UCSD-AML1 (cell line): ENCODE measurements around the gene HAUS6.
"Not testable (repeated sequence)": the region's sequence is repeated elsewhere in the genome, so short reads cannot be mapped to it uniquely, and the experiment has no call there.

Source experiments
- DNase-seq: peaks from one replicate; lab custom pipeline; 2025; ENCODE audit not compliant: unreplicated experiment; lab: John Stamatoyannopoulos, UW

Gene HAUS6

DNA sequence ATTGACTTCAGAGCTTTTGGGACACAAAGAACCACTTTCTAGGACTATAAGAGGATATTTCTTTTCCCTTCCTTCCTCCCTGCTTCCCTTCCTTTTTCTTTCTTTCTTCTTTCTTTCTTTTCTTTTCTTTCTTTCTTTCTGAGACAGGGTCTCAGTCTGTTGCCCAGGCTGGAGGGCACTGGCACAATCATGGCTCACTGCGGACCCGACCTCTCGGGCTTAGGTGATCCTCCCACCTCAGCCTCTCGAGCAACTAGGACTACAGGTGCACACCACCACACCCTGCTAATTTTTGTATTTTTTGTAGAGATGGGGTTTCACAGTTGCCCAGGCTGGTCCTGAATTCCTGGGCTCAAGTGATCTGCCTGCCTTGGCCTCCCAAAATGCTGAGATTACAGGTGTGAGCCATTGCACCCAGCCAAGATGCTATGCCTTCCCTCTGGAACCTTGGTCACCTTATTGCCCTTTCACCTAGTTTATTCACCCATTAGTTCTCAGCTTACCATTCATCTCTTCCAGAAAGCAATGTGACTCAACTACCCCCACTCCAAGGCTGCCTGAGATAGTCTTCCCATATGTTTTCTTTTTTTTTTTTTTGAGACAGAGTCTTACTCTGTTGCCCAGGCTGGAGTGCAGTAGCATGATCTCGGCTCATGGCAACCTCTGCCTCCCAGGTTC, 14.5 kb upstream of the HAUS6 start:
- no peak for DNase-seq

DNA sequence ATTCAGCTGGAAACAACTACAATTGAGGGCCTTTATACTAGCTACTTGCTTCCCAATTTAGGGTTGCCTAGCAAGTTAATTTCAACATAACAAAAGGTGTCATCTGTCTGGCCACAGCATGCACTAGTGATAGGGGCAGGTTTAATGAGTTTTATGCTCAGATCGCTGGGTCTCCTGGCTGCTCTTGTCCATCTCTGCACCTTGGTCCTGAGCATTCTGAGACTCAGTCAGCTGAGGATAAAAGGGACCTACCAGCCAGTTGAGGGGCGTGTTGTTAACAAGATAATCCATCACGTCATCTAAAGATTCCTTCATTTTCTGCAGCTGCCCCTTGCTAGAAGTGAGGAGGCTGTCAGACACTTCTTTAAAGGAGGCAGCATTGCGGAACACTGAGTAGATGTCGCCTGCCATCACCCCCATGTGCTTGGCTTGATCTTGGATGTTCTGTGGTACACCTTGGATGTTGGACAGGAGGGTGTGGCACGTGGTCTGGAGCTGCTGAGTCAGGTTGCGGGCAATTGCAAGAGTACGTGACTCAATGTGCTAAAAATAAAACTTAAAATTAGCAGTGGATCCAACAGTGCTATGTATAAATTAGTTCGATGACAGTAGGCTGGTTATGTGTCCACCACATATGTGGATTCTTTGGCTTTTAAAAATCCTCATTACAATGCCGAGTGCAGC, 13.5 kb upstream of the HAUS6 start:
- DNase-seq, result no peak

- no peak for DNase-seq
Observed at GRCh38 chr9:19114680-19115270, 12.1 kb upstream of the HAUS6 start.

GRCh38 chr9:19113964-19114679, 11.4 kb upstream of the HAUS6 start:
- no peak for DNase-seq

DNA sequence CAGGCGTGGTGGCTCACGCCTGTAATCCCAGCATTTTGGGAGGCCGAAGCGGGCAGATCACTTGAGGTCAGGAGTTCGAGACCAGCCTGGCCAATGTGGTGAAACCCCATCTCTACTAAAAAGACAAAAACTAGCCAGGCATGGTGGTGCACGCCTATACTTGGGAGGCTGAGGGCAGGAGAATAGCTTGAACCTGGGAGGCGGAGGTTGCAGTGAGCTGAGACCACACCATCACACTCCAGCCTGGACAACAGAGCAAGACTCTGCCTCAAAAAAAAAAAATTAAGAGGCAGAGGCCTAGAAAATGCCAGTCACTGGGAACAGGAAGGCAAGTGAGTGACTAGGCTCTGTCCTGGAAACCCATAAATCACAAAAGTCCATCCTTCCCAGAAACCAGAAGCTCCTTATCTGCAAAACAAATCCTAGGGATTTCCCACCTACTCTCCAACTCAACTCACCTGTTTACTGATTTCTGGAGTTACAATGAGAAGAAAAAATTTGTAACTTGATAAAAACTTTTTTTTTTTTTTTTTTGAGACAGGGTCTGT, 10.4 kb upstream of the HAUS6 start:
- DNase-seq, result not testable (repeated sequence)

GRCh38 chr9:19108038-19108437, 5.3 kb upstream of the HAUS6 start:
- DNase-seq, result no peak

DNA sequence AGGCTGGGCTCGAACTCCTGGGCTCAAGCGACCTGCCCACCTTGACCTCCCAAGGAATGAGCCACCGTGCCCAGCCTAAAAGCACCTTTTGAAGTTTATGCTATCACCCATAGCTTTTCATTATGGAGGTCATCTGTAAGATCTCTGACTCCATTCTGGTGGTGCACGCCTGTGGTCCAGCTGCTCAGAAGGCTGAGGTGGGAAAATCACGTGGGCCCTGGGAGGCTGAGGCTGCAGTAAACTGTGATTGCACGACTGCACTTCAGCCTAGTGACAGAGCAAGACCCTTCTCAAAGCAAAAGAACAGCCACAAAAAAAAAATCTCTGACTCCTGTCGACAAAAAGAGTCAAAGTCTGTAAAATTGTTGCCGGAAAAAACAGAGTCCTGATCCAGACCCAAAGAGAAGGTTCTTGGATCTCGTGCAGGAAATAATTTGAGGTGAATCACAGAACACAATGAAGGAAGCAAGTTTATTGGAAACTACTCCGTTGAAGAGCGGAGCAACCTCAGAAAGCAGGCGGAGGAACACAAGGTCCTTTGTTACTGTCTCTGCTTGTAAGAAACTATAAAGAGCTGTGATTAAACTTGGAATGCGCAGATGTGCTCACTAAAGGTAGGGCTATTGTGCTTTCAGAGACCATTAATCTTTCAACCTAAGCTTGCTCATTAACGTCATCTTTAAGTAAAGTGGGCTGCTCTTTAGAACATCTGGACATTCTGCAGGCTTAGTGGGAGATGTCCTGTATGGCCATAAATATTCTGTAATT, 2.0 kb upstream of the HAUS6 start:
- no peak for DNase-seq

- DNase-seq, result peak; percentile 38
Observed at GRCh38 chr9:19102181-19102630, 498 bp downstream of the HAUS6 start.

DNA sequence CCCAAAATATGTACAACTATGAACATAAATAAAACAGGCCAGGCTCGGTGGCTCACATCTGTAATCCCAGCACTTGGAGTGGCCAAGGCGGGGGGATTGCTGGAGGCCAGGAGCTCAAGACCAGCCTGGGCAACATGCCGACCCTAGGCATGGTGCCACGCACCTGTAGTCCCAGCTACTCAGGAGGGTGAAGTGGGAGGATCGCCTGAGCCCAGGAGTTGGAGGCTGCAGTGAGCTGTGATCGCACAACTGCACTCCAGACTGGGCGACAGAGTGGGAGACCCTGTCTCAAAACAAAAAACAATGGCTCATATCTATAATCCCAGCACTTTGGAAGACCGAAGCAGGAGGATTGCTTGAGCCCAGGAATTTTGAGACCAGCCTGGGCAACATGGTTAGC, 1.5 kb downstream of the HAUS6 start:
- no peak for DNase-seq

DNA sequence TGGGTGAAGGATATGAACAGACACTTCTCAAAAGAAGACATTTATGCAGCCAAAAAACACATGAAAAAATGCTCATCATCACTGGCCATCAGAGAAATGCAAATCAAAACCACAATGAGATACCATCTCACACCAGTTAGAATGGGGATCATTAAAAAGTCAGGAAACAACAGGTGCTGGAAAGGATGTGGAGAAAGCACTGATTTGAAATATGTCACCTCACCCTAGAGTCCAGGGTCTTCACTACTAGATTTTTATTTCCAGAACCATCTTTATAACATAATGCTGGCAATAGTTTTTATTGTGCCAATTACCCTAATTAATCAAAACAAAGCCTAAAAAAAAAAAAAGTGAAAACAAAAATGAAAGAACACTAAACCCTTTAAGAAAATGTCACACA, 5.3 kb downstream of the HAUS6 start:
- not testable (repeated sequence) for DNase-seq

GRCh38 chr9:19087106-19088000, 15.4 kb downstream of the HAUS6 start:
- no peak for DNase-seq

DNA sequence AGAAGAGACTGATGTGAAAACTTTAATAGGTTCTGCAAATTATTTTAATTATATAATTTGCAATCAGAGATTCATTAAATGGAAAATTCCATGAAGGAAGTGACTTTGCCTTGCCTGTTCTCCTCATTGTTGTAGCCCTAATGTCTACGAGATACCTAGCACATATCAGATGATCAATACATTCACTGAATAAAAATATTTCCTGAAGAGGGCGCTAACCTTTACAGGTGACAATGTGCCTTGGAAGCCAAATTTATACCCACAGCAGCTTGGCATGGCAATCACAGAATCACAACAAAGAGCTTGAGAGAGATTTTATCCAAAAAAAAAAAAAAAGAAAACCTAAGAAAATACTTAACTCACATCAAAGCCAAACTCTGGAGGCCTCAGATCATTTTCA, 17.4 kb downstream of the HAUS6 start:
- no peak for DNase-seq

GRCh38 chr9:19074836-19075235, 27.9 kb downstream of the HAUS6 start:
- no peak for DNase-seq

DNA sequence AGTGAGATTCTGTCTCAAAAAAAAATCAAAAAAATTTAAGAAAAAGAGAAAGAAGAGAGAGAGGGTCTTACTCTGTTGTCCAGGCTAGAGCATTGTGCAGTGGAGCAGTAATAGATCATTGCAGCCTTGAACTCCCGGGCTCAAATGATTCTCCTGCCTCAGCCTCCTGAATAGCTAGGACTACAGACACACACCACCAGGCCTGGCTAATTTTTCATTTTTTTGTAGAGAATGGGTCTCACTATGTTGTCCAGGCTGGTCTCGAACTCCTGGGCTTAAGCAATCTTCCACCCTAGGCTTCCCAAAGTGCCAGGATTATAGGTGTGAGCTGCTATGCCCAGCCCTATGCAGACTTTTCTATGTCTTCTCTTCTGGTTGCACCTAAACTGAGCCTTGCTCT, 28.5 kb downstream of the HAUS6 start:
- no peak for DNase-seq

- DNase-seq, result no peak
Observed at GRCh38 chr9:19057033-19057432, 45.7 kb downstream of the HAUS6 start.

GRCh38 chr9:19050637-19051591, 51.8 kb downstream of the HAUS6 start:
- DNase-seq, result no peak

DNA sequence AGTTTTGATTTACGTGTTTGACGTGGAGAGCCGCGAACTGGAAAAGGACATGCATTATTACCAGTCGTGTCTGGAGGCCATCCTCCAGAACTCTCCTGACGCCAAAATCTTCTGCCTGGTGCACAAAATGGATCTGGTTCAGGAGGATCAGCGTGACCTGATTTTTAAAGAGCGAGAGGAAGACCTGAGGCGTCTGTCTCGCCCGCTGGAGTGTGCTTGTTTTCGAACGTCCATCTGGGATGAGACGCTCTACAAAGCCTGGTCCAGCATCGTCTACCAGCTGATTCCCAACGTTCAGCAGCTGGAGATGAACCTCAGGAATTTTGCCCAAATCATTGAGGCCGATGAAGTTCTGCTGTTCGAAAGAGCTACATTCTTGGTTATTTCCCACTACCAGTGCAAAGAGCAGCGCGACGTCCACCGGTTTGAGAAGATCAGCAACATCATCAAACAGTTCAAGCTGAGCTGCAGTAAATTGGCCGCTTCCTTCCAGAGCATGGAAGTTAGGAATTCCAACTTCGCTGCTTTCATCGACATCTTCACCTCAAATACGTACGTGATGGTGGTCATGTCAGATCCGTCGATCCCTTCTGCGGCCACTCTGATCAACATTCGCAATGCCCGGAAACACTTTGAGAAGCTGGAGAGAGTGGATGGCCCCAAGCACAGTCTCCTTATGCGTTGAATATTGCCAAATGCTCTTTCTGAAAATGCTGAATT, 52.6 kb downstream of the HAUS6 start:
- no peak for DNase-seq
